HG02885 (cell line): ENCODE data around the gene MAPK1.
"Not testable (repeated sequence)": the region's sequence is repeated elsewhere in the genome, so short reads cannot be mapped to it uniquely, and the experiment has no call there.

Source experiments
- ATAC-seq: cut with Tn5 transposase; IDR thresholded peaks from one replicate; pipeline ENCODE4 v1.9.1; 2021; ENCODE audit warnings: mild to moderate bottlenecking; ENCODE audit not compliant: unreplicated experiment, poor library complexity

The MAPK1 gene

GRCh38 chr22:21882754-21883333 lies 15.4 kb upstream of the MAPK1 start:
- not testable (repeated sequence) for ATAC-seq

DNA sequence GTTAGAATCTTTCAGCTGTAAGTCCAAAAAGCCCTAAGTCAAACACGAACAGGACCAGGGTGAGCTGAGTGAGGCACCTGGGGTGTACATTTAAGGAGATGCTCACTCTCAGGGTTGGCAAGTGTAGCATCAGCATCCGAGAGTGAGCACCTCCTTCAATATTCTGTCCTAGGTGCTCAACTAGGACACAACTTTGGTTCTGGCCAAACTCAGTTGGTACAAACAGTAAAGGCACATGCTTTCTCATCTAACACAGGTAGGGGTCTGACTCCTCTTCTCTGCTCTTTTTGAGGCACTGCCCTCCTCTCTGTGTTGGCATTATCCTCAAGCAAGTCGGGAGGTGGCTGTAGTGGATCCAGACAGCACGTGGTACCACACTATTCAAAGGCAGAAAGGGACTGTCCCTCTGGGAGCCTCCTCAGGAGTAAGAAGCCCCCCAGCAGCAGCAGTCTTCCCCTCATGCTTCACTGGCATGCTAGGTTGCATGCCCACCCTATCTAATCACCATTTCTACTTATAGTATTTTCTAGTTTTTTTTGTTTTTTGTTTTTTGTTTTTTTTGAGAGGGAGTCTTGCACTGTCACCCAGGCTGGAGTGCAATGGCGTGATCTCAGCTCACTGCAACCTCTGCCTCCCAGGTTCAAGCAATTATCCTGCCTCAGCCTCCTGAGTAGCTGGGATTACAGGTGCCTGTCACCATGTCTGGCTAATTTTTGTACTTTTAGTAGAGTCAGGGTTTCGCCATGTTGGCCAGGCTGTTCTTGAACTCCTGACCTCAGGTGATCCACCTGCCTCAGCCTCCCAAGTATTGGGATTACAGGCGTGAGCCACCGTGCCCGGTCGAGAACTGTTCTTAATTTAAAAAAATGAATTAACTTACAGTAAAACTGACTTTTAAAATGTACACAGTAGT lies 14.7 kb upstream of the MAPK1 start:
- ATAC-seq = no peak

- no peak for ATAC-seq
Measured at GRCh38 chr22:21876486-21877176, 9.2 kb upstream of the MAPK1 start.

DNA sequence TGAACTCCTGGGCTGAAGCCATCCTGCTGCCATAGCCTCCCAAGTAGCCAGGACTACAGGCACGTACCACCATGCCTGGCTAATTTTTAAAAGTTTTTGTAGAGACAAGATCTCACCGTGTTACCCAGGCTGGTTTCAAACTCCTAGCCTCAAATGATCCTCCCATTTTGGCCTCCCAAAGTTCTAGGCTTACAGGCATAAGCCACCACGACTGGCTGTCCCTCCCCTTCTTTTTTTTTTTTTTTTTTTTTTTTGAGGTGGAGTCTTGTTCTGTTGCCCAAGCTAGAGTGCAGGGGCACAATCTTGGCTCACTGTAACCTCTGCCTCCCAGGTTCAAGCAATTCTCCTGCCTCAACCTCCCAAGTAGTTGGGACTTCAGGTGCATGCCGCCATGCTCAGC lies 7.5 kb upstream of the MAPK1 start:
- ATAC-seq = not testable (repeated sequence)

DNA sequence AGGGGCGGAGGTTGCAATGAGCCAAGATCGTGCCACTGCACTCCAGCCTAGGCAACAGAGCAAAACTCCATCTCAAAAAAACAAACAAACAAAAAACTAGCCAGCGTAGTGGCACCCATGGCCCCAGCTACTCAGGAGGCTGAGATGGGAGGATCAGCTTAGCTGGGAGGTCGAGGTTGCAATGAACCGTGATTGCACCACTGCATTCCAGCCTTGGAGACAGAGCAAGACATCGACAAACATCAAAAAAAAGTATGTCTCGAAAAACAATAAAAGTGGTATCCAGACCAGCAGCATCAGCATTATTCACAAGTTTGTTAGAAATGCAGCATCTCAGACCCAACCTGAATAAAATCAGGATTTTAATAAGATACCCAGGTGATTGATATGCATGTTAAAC lies 6.2 kb upstream of the MAPK1 start:
- ATAC-seq = no peak

GRCh38 chr22:21872741-21873140 lies 5.3 kb upstream of the MAPK1 start:
- not testable (repeated sequence) for ATAC-seq

DNA sequence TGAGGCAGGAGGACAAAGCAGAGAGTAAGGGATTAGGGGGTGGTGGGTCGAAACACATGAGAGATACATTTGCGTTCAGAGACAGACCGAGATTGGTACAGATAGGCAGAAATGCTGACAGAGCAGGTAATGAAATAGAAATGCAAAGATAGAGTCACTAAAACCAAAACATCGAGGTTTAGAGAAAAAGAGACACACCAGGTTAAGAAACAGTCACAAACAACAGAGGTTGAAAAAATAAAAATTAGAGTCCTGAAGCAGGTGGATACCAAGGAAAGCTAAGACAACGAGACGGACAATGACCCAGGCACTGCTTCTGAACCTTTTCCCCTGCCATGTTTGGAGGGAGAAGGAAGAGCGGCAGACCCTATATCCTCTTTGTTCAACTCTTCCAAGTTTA lies 1.2 kb upstream of the MAPK1 start:
- ATAC-seq = no peak

DNA sequence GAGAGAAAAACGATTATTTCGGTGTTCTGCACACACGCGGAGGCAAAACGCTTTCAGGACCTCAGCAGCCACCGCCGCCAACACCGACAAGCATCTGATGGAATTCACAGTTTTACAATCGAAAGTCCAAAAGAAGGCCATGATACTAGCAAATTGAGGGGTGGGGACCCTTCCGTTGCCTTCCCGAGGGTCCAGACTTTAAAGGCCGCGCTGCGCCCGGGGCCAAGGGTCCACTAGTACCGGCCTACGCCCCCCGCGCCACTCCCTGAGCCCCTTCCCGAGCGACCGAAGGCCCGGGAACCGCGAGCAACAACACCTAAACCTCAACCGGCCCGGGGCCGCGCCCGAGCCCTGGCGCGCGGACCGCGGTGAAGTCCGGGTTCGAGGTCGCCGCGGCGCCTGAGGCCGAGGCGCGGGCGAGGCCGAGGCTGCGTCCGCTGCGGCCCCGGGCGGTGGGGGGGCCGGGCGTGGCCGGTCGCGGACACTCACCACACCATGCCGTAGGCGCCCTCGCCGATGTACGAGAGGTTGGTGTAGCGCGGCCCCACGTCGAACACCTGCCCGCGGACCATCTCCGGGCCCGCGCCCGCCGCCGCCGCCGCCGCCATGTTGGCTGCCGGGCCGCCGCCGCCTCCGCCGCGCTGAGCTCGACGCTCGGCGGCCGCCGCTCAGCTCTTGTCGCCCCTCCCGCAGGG lies 465 bp downstream of the MAPK1 start:
- peak; percentile 22 for ATAC-seq

- ATAC-seq = no peak
Measured at GRCh38 chr22:21865041-21865440, 2.4 kb downstream of the MAPK1 start.

DNA sequence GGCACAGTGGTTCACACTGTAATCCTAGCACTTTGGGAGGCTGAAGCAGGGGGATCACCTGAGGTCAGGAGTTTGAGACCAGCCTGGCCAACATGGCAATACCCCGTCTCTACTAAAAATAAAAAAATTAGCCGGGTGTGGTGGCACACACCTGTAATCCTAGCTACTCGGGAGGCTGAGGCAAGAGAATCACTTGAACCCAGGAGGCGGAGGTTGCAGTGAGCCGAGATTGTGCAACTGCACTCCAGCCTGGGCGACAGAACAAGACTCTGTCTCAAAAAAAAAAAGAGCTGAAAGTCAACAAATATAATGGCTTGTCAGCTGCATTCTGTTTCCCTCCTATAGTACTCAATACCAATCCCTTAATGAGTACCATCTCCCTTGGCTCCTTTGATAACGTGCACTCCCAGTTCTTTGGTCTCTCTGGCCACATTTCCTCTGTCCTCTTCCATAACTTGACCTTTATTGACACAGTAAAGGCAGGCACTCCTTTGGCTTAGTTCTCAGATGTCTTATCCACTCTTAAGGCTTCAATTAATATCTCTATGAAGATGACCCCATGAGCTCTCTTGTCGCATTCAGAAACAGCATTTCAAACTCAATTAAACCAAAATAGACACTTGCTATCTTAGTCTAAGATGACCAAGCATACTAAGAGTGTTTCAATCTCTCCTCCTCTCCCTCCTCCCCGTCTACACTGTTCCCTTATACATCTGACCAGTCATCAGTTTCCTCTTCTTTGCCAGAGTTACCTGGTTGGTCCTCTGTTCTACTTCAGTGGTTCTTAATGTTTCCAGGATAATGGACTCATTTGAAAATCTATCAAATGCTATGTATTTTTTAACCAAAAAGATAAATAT lies 4.8 kb downstream of the MAPK1 start:
- ATAC-seq = no peak

DNA sequence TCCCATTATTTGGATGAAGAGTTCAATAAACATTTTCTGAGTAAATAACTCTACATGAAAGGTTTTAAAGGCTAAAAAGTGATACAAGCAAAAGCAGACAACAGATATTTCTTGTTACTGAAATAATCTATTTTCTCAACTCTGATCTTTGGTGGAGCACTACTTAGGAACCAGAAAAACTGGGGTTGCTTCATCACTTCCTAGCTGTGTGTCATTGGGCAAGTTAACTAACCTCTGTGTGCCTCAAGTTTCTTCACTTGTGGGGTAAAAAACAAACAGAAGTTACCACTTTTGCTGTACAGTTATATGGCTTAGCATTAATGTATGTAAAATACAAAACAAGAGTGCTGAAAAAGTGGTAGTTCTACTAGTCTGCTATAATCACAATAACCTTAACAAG lies 5.6 kb downstream of the MAPK1 start:
- no peak for ATAC-seq

- no peak for ATAC-seq
Measured at GRCh38 chr22:21861264-21861848, 6.1 kb downstream of the MAPK1 start.

DNA sequence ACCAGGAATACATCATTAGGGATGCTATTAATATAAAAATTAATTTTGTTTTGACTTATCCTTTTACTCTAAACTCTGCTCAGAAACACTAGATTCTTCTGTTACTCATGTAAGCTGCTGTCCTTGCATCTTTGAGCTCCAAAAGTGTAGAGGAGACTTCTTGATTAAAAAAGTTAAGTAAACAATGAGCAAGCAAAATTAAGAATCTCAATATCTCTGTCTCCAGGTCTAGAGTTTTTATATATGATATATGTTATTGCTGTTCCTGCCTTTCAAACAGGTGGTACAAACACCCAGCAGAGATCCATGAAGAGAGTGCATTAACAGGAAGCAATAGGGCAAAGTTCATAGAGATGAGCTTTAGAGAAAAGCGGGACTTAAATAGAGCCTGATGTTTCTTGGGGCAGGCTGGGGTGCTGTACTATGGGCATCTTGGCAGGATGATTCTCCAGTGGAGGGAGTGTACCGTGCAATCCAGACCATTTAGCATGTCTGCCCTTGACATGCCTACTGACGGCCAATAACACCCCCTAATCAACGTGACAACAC lies 6.9 kb downstream of the MAPK1 start:
- ATAC-seq = no peak

DNA sequence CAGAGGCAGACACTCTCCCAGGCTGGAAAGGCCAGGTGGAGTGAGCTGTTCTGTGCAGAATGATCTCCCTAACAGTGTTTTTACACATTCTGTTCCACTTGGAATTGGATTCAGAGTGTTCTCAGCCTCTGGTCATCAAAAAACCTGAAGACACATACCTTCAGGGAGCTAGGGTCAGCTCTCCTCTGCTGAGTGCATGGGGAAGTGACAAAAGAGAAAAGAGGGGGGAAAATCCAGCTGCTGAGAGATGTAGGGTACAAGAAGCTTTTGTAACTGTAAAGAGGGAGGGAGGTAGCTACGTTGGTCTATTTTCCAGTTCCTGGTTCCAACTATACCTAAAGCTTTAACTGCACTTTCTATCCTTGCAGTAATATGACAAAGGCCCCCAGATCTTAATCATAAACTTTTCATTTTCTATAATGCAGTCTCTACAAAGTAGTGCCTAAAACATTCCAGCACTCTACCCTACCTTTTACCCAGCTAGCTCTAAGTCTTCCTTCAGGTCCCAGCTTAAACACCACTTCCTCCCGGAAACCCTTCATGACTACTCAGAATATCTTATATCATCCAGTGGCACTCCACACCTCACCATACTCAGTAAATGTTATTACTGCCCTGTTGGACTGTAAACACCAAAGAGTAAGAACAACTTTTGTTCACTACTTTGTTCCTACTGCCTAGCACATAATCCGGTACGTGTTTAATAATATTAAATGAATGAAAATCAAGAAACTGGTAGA lies 9.2 kb downstream of the MAPK1 start:
- ATAC-seq = no peak

DNA sequence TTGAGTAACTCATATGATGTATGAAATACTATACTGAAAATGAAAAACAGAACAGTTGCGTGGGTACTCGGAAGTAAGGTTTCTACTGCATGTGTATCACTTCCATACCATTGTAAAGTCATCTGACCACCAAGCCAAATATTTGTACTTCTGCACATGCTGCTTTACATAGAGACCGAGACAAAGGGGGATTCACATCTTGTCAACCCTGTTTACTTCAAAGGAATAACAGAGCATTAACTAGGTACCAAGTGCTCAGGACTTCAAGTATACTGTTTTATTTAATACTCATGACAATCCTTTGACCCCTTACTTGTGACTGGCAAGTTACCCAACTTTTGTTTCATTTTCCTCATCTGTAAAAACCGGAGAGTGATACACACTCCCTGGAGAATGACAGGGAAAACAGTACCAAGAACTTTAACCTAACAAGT lies 9.9 kb downstream of the MAPK1 start:
- ATAC-seq = peak; percentile 56

DNA sequence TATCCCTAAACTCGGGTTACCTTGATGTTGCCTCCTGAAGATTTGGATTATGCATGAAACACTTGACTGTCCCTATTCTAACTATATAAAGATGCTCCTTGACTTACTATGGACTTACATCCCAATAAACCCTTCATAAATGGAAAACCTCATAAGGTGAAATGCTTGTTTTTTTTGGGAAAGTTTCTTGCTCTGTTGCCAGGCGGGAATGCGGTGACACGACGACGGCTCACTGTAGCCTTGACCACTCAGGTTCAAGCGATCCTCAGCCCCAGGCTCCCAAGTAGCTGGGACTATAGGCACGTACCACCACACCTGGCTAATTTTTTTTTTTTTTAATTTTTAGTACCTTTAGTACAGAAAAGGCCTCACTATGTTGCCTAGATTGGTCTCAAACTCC lies 10.6 kb downstream of the MAPK1 start:
- ATAC-seq = no peak

DNA sequence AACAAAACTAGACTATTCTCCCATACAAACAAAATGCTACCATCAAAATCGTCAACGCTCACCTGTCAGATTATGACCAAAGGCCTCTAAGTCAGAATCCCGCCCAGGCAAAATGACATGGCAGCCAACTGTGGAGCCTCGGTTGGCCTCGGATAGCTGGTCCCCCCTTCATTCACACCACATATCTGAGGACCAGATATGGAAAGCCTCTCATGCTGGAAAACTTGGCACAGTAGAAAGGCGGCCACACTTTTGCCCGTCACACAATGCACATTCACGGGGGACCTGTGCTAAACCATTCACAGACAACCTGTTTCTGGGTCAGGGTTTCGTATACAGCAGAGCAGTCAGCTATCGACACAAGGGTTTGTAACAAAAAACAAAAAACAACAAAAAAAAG lies 11.2 kb downstream of the MAPK1 start:
- ATAC-seq = no peak

GRCh38 chr22:21855676-21856075 lies 11.8 kb downstream of the MAPK1 start:
- ATAC-seq = no peak
